GM21723 (cell line): ENCODE results near the gene PLA2G4D.

ENCODE experiments used
- ATAC-seq: cut with Tn5 transposase; IDR thresholded peaks from one replicate; pipeline ENCODE4 v1.9.1; 2021; ENCODE audit warnings: mild to moderate bottlenecking, moderate library complexity; ENCODE audit not compliant: unreplicated experiment

PLA2G4D gene

DNA sequence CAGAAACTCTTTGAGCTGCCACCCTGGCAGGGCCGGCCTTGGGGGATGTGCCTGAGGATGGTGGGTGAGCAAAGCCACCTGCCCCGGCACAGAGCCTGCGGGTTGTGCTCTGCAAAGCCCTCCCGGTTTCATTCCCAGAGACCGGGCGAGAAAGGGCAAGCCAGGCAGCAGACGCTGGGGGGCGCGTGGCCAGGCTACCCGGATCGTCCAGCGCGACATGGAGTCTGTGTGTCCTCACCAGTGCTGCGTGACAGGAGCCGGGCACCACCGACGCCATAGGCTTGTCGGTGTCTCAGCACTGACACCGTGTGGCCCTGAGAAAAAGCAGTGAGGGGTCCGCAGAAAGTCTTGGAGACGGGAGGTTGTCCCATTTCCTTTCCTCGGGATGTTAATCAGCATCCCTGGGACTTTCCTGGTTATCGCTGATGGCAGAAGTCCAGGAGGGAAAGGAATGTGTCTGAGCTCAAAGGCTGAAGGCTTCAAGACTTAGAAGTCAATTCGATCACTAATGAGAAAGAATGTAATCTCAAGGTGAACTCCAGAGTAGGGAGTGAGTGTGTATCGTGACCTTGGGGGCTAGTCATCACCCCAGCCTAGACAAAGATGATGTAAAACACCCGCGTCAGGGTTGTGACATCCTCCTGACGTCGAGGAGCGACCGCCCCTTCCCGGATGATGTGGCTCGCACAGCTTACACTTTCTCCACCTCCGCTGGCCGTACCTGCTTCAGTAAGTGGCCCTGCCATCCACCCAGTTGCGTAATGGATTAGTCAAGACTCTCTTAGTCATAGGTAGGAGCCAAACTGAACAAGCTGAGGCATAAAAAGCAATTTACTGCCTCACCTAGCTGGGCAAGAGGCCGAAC is 37.2 kb downstream of the PLA2G4D start:
- ATAC-seq: no peak

GRCh38 chr15:42053914-42054313 is 40.4 kb downstream of the PLA2G4D start:
- no peak for ATAC-seq

DNA sequence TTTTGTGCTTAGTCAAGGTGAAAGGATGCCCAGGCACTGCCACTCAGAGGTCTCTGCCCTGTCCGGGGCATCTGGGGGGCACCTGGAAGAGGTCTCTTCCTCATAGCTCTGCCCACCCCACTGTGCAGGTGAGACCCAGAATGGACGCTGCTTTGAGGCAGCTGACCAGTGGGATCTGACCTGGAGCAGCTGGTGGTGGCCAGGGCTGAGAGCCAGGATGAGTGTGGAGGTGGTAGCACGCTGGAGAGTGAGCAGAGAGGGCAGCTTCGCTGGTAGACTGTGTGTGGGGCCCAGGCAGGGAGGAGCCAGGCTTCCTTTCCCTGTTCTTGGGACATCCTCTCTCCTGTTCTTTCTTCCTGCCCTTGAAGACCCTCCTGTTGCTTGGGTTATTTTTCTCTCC is 41.4 kb downstream of the PLA2G4D start:
- no peak for ATAC-seq

DNA sequence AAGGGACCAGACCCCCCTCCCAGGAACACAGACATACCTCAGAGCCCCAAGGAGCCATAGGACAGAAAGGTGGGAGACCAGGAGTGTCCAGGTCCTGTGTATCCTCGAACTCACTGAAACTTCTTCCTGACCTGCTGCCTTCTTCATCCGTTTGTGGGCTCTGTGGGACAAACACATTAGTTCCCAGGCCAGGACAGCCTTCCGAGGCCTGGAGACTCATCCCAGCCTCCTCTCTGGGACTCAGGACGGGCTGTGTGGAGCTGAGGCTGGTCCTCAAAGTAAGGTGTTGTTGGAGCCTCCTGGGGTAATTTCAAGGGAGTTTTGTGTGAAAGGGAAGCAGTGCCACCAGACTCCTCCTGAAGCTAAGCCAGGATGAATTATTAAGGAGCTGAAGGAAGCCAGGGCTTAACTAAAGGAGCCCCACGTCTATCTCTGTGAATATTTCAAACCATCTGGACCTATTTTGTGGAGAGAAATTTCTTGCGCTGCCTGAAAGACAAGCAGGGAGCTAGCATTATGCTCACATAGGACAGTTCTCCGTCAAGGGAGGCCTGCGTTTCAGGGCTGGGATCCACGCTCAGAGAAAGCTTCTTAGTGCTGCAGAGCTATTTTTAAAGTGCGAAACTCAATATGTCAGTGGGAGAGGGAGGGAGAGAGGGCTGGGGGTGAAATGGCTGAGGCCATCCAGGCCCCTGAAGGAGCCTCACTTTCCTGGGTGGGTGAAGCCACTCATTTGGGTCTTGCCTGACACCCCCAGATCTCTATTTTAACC is 43.7 kb downstream of the PLA2G4D start:
- ATAC-seq: no peak

GRCh38 chr15:42048821-42049200 is 45.6 kb downstream of the PLA2G4D start:
- no peak for ATAC-seq

DNA sequence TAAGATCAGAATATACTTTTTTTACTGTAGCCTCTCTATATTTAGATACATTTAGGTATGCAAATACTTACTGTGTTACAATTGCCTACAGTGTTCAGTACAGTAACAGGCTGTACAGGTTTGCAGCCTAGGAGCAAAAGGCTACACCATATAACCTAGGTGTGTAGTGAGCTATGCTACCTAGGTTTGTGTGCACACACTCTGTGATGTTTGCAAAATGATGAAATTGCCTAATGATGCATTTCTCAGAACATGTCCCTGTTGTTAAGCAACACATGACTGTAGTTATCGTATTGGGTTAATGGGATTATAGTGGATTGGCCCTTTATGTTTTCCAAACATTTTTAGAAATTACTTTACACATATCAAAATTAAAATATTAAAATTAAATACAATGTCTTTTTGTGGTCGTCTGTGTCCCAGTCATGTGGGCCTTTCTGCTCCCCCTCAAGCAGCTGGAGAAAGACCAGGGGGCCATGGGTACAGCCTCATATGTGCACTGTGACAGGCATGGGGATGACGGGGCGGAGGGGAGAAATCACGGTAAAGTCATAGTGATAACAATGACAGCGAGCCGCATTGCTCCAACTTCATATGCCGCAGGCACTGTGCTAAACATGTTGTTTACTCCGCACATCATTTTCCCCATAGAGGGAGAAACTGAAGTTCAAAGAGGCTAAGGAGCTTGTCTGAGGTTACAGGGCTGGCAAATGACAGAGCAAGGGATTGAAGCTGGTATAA is 46.1 kb downstream of the PLA2G4D start:
- no peak for ATAC-seq

DNA sequence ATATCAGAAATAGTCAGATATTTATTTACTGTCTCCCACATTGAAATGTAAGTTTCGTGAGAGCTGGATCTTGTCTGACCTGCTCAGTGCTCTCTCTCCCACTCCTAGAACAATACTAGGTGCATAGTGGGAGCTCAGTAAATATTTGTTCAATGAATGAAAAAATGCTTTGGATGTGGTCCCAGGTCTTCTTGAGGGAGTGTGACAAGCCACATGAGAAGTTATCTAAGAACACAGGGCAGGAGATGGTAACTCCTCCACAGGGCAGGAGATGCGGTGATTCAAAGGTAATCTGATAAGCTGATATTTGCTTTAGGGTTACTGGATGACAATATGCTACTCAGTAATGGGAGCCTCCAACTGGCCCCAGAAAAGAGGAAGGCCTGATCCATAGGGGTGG is 47.8 kb downstream of the PLA2G4D start:
- no peak for ATAC-seq

GRCh38 chr15:42045211-42045615 is 49.1 kb downstream of the PLA2G4D start:
- ATAC-seq: no peak

GRCh38 chr15:42042602-42043400 is 51.6 kb downstream of the PLA2G4D start:
- ATAC-seq: no peak

GRCh38 chr15:42038401-42038800 is 56.0 kb downstream of the PLA2G4D start:
- ATAC-seq: no peak

DNA sequence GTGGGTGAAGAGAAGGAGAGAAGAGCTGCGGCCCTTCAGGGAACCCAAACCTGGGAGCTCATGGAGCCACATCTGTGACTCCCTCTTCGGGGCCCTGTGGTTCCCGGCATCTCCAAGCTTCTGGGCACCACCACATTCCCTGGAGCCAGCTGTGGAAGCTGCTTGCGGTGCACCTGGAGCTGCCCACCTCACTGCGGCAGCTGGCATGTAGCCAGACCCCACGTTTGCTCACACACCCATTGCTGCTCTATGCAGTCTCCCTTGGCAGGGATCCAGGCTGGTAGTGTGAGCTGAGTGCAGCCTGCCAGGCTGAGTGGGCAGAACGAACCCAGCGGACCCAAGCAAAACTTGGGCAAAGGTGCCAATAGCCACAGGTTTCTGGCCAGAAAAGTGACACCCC is 56.7 kb downstream of the PLA2G4D start:
- no peak for ATAC-seq

DNA sequence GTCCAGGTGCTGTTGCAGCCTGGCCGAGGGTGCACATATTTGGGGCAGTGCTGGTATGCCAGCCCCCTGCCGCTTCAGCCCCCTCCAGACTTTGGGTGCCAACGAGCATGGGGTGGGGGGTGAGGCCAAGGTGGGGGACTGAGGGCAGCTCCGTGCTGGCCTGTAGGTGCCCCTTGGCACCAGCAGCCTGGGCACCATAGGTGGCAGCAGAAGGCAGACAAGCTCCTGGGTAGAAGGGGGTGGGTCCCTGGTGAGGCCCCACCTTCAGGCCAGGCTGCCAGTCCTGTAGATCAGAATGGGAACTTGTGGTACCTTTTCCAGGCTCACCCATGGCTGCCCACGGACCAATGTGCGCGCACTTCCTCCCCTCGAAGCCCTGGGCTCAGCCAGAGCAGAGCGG is 57.4 kb downstream of the PLA2G4D start:
- no peak for ATAC-seq

GRCh38 chr15:42036112-42036905 is 58.1 kb downstream of the PLA2G4D start:
- no peak for ATAC-seq

GRCh38 chr15:42035435-42035761 is 59.0 kb downstream of the PLA2G4D start:
- ATAC-seq: peak; percentile 59

DNA sequence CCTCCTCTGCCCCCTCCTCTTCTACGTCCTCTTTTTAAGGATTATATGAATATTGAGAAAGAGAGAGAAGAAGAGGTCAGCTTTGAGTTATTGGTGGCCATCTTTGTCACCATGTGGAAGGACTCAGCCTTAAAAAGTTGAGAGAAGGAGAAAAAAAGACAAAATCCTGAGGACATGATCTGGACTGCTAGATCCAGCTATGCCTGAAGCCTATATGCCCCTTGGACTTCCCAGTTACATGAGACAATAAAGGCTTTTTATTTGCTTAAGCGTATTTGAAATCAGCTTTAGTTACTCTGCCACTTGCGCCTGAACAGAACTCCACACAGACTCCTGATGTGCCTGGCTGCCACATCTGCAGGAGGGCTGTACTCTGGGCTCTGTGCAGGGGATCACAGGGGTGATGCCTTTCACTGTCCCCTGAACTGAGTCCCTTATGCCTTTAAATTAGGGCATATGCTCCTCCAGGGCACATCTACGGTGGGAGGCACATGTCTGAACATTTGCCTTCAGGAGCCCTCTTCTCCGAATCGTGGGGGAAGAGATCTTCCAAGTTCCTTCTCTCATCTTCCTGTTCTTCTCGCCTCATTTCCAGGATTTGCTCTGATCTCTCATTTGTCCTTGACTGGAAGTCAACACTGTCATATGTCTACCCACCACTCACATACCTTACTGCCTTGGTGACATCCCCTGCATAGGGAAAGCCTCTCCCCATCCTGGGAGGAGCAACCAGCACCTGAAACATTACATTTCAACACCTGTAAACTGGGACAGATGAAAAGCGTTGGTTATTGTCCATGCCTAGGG is 59.5 kb downstream of the PLA2G4D start:
- ATAC-seq: no peak

DNA sequence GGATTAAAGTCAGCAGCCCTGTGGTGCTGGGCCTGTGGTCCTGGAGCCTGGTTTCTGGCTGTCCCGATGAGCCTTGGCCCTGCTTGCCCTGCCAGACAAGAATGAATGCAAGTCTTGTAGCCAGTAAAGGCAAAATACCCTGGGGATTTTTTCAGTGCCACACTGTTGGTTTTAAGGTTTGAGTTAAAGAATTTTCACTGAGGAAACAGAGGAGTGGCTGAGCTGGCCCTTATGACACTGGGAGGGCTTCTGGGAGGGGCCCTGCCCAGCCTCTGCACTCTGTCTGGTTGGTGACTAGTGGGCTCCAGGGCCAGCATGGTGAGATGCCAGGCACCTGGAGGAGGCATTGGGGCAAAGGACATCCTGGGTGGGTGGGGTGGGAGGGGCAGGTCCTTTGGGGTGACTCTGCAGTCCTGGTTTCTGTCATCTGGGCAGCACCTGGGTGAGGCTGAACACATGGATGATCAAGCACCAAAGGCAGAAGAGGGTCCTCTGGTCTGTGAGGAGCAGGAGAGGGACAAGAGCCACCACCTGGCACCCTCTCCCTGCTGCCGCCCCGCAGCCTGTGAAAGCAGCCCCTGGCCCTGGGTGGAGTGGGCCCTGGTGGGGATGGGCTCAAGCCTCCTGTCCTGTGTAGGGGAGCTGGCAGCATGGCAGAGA is 61.0 kb downstream of the PLA2G4D start:
- ATAC-seq: no peak

- no peak for ATAC-seq
Measured at GRCh38 chr15:42032376-42033213, 61.8 kb downstream of the PLA2G4D start.
